Suppressor macrophage (primary cell): ENCODE measurements around the gene OSBPL2.

Experiments
- DNase-seq, 4 experiments: peaks; one replicate each; pipeline ENCODE4 v3.0.0-alpha.2; 2020 to 2022

Gene OSBPL2

GRCh38 chr20:62236766-62237513, 1.4 kb upstream of the OSBPL2 start:
- DNase-seq, result no peak

DNA sequence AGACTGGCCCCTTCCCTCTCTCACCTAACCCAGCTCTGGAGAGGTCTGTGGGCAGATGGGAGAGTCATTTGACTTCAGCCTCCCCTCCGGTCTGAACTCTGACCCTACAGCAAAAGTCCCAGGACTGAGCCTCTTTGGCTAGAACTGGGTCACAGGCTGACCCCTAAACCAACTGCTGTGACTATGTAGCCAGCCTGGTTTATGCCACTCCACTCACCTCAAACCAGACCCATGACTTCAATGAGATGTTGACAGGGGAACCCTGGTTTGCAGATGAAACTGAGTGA, 864 bp upstream of the OSBPL2 start:
- DNase-seq, result no peak

GRCh38 chr20:62238569-62239277, 402 bp downstream of the OSBPL2 start:
- peak in 3 of 4 experiments; percentile 11 to 37 (median 23) for DNase-seq

GRCh38 chr20:62239278-62239879, 1.1 kb downstream of the OSBPL2 start:
- DNase-seq, result no peak

GRCh38 chr20:62240020-62240685, 1.8 kb downstream of the OSBPL2 start:
- peak; percentile 33 to 59 (median 42) for DNase-seq

DNA sequence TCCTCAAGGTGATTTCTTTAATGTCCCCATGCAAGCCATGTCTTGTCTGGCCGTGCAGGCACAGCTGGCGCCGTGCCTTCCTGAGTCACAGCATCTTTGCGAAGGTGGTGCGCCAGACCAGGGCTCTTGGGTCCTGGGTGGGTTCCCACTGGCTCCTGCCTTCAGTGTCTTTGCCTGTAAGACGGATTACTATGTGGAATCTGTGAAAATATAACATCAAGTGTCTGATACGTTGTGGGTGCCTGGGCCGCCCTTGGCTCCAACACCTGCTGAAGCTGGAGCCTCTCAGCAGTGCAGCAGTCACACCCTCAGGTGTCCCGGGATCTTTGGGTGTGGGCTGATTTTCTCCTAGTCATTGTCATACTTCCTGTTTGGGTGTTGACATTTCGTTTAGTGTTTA, 3.2 kb downstream of the OSBPL2 start:
- no peak for DNase-seq

GRCh38 chr20:62242176-62242575, 3.9 kb downstream of the OSBPL2 start:
- DNase-seq, result no peak

DNA sequence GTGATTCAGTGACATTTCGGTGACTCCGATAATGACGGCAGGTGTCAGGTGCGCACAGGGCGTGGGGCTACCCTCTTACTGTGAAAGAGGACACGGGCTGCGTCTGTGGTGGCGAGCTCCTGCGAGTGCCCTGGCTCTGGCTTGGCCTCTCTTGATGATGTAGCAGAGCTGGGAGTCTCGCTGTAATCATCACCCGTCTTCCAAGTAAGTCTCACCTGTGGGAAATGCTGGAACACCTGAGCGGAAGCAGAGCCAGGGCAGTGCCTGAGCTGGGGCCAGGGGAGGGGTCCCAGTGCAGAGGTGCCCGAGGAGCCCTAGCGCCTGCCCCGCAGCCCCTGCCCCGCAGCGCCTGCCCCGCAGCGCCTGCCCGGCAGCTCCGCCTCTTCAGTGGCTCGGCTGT, 4.8 kb downstream of the OSBPL2 start:
- no peak for DNase-seq

- DNase-seq, result no peak
Observed at GRCh38 chr20:62243906-62244515, 5.7 kb downstream of the OSBPL2 start.

GRCh38 chr20:62244644-62245108, 6.4 kb downstream of the OSBPL2 start:
- DNase-seq, result no peak

- no peak for DNase-seq
Observed at GRCh38 chr20:62245911-62246280, 7.6 kb downstream of the OSBPL2 start.

DNA sequence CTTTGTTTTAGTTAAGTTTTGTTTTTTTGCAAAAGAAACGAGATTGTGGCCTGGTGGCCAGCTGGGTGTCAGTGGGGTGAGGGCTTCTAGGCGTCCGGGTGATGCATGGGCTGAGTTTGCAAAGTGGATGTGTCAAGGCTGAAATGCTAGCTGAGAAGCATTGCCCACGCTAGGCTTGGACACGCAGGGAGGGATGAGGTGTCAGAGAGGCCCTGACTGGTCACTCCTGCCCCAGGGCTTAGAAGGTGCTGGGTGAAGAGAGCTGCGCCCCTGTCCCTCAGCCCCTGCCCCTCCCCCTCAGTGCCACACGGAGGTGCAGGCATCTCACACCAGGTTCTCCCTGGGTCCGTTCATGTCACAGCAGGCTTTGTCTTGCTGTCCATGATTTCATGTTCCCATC, 8.1 kb downstream of the OSBPL2 start:
- no peak for DNase-seq

DNA sequence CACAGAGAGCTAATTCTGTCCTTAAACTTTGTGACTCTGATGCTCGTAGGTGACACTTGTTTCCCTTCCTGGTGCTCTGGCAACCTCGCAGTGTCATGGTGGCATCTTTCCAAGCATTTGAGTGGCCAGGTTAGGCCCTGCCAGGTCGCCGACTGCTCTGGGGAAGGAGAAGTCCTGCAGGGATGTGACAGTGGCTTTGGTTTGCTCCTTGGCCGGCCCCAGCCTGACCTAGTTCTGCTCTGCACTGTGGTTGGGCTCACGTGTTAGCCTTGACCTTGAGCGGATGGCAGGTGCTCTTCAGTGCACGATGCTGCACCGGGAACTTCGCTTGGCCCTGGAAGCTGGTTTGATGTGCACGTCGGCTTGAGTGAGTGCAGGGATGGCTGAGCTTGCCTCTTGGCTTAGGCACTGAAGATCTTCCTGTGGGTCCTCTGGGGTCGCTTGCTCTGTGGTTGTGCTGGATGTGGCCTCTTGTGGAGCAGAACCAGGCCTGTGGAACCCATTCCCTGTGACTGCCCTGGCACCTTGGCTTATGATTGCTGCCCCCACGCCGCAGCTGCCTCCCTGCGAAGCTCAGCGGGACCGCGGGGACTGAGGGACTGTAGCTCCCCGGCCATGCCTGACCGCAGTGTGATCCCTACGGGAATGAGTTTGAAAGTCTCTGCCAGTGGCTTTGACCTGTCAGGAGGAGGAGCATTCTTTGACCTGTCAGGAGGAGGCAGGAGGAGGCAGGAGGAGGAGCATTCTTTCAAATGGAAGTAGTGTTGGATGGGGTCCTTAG, 8.7 kb downstream of the OSBPL2 start:
- no peak for DNase-seq

GRCh38 chr20:62248890-62249560, 10.7 kb downstream of the OSBPL2 start:
- DNase-seq, result peak in 3 of 4 experiments; percentile 13 to 37 (median 25)

GRCh38 chr20:62252342-62252966, 14.1 kb downstream of the OSBPL2 start:
- no peak for DNase-seq

DNA sequence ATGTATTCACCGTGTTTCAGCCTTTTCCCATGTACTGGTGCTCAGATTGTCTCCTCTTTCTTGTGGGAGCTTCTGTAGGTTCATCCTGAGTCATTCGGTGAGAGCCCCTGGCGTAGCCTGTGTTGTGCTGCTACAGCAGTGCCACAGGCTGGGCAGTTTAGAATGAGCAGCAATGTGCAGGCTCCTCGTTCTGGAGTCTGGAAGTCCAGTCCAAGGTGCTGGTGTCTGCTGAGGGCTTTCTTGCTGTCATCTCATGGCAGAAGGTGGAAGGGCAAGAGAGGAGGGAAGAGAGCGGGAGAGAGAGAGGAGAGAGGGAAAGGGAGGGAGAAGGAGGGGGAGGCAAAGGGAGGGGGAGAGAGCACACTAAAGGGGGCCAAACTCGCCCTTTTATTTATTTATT, 15.1 kb downstream of the OSBPL2 start:
- no peak for DNase-seq

DNA sequence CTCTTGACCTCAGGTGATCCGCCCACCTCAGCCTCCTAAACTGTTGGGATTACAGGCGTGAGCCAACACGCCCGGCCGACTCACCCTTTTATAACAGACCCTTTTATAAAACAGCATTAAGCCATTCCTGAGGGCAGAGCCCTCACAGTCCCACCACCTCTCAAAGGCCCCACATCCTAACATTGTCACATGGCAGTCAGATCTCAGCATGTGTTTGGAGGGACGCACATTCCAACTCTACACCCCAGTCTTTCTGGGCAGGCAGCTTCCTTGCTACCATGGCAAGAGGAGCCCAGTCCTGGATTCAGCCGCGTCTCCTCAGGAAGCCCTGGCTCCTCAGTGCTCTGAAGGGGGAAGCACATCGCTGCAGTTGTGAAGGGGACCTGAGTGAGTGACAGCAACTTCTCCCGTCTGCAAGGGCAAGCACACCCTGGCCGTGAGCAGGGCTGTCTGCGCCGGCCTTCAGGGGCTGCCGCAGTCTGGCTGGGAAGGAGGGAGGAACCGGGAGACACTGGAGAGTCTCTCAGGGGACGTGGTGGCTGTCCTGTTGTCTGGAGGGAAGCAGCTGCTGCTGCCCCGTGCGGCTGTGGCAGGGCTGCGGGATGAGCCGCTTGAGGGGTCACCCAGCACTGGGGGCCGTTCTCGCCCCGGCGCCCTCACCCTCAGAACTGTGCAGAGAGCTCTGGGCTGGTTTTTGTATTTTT, 15.9 kb downstream of the OSBPL2 start:
- no peak for DNase-seq

DNA sequence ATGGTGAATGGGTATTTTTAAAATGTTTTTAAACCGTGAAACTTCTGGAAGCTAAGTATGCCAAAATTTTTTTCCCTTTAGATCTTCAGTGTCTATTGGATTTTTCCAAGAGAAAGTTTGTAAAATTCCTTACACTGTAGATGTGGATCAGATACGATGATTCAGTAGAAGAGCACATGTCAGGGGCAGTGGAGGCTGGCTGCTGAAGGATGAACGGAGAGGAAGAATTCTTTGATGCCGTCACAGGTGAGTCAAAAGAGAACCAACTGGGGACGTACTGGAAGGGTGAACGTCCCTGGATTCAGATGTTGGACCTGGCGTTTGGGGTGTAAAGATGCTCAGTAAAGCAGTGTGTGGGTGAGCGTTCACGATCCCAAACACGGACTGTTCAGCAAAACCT, 17.7 kb downstream of the OSBPL2 start:
- DNase-seq, result no peak

DNA sequence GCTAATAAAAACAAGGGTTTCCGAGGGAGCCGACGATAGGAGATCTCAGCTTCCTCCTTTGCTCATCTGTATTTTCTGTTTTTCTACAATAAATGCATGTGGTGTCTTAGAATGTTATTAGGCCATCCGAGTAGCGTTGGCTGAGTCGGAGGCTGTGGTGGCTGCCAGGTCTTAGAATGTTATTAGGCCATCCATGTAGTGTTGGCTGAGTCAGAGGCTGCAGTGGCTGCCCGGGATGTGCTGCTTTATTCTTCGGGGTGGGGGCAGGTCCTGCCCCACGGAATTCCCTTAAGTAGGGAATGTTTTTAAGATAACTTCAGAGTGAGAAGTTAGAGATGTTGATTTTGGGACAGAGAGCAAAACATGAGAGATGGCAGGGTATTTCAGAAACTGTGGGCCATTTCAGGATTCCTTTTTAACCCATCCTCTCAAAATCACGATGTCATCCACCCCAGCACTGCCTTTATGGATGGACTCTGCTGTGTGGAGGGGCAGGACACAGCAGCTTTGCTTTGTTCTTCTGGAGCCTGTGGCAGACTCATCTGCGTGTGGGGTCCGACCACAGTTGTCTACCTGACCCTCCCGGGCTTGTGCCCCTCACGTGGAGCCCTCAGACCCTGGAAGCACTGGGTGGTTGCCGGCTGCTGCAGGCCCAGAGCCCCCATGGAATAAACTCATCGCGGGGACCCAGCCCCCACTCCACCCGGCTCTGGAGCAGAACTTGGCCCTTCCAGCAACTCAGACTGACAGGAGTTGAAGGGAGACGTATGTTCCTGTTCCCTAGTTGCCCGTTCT, 20.4 kb downstream of the OSBPL2 start:
- no peak for DNase-seq

DNA sequence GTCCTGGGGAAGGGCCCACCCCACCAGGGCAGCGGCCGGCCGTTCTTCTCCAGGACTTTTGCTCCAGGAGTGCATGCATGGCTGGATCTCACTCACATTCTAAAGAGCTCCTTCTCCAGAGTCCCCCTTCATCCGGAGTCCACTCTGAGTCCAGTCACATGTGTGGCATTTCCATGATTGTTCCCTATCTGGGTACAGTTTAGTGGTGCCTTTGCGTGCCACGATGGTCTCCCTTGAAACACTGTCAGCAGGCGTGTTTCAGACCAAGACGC, 20.9 kb downstream of the OSBPL2 start:
- DNase-seq, result no peak
